ENCODE measurements around the gene PRKCH.

GRCh38 chr14:61476754-61477410 lies 155.5 kb downstream of the PRKCH start:
- TF ChIP-seq CTCF (IDR thresholded peaks at IDR 0.05; ENCODE audit: insufficient read depth, low read length) (no peak), SPI1 (IDR thresholded peaks at IDR 0.05; ENCODE audit: borderline replicate concordance, low read depth) (no peak), POLR2AphosphoS5 (IDR thresholded peaks at IDR 0.05; ENCODE audit: low read depth) (peak; percentile 84; the same call in 1 of the 2 replicates)
